Measurements from ENCODE around the gene EXOC3.

DNA sequence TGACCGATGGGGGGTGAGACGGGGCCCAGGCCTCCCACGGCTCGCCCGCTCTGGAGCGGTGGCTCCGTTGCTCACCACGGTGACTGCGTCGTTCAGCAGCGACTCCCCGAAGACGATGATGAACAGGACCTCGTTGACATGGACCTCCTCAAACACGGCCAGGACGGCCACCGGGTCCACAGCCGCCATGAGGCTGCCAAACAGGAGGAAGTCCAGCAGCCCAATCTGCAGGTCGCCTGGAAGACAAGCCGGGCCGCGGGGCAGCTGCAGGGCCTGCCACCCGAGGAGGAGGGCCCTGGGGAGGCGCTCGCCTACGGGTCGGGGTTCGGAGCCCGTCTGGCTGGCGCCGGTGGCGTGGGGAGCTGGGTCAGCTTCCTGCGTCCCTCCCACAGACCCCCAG lies 45.3 kb downstream of the EXOC3 start:
- TF ChIP-seq EZH2phosphoT487 (IDR thresholded peaks at IDR 0.05; ENCODE audit: insufficient read depth, low read depth) (no peak), EZH2 (IDR thresholded peaks at IDR 0.05; ENCODE audit: insufficient read depth, poor library complexity, severe bottlenecking) (no peak)

Measured in GM23248 (cell line).